HG03575 (cell line): Measurements from ENCODE around the gene SLC17A7.
"Not testable (repeated sequence)": the region's sequence is repeated elsewhere in the genome, so short reads cannot be mapped to it uniquely, and the experiment has no call there.

Experiments used
- ATAC-seq: cut with Tn5 transposase; IDR thresholded peaks from one replicate; pipeline ENCODE4 v1.9.1; 2021; ENCODE audit not compliant: unreplicated experiment, insufficient number of reproducible peaks, low FRiP score; ENCODE audit errors: extremely low read depth

Gene SLC17A7

DNA sequence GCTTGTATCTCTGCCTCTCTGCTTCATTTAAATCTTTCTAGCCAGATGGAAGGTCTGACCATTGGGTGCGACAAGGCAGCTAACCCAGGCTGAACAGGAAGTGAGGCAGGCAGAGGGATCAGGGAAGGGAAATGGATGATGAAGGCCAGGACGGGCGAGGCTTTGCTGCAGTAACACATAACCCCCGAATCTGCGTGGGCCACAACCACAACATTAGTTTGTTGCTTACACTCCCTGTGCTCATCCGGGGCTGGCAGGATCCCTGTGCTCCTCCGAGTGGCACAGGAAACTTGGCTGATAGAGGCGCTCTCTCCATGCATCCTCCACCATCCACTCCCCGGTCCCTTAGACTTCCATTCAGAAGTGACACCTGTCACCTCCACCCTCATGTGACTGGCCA lies 31.6 kb upstream of the SLC17A7 start:
- no peak for ATAC-seq

DNA sequence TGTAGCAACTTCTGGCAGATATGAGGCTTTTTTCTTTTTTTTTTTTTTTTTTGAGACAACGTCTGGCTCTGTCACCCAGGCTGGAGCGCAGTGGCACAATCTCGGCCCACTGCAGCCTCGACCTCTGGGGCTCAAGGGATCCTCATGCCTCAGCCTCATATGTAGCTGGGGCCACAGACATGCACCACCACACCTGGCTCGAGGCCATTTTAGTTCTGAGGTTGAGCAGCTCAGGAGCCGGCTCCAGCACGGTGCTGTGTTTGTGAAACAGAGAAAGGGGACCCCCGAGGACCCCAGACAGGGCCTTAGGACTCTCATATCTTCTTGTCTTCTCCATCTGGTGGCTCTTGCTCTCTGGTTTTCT lies 29.3 kb upstream of the SLC17A7 start:
- no peak for ATAC-seq

DNA sequence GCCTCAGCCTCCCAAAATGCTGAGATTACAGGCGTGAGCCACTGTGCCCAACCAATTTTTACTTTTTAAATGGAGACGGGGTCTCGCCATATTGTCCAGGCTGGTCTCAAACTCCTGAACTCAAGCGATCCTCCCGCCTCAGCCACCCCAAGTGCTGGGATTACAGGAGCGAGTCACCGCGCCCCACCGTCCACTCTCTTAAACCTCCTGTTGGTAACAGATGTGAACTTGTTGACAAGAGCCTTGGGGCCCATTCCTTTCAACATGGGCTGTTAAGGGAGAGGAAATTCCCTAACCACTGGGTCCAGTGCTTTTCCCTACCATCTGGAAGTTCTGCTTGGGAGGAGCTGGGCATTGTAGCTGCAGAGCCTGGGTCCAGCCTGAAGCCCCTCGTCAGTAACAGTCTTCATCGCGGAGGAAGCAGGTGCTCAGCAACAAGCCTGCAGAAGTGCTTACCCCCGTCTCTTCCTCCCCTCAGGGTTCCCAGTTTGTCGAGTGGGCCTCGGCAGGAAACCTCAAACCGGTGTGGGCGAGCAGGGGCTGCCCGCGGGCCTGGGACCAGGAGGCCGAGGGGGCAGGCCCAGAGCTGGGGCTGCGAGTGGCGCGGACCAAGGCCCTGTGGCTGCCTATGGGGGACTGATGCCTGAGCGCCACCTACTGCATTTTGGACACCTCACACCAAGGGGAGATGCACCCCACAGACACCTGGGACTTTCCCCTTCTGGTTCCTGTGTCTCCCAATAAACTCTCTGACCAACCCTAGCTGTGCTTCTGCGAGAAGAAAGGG lies 28.7 kb upstream of the SLC17A7 start:
- ATAC-seq = no peak

DNA sequence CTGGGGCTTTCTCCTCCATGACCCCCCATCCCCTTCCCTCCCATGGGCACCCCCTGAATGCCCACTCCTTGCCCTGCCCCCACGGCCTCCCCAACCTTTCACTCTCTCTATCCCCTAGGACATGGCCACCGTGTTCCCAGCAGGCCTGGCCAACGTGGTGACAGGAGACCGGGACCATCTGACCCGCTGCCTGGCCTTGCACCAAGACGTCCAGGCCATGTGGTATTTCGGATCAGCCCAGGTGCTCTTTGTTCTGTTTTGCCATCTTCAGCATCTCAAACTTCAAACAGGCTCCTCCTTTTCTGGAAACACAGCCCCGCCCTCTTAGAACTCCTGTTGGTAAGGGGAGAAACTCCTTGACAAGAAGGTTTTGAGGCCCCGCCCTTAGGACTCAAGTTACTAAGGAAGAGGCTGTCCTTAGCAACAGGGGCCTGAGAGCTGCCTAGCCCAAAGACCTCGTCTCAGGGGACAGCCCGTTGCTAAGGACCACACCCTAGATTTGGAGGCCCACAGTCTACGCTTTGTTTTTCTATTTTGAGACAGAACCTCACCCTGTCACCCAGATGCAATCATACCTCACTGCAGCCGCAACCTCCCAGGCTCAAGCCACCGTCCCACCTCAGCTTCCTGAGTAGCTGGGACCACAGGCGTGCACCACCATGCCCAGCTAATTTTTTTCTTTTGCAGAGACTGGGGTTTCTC lies 27.6 kb upstream of the SLC17A7 start:
- no peak for ATAC-seq

DNA sequence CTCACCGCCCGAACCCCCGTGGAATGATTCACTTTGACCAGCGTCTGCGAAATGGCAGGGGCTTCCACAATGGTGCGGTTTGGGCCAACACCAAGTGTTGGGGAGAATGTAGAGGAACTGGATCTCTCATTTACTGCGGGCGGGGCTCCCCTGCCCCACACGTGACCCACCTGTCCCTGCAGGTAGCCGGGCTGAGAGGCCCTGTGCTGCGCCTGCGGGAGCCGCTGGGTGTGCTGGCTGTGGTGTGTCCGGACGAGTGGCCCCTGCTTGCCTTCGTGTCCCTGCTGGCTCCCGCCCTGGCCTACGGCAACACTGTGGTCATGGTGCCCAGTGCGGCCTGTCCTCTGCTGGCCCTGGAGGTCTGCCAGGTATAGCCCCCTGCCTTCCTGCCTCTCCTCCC lies 26.9 kb upstream of the SLC17A7 start:
- ATAC-seq = no peak

DNA sequence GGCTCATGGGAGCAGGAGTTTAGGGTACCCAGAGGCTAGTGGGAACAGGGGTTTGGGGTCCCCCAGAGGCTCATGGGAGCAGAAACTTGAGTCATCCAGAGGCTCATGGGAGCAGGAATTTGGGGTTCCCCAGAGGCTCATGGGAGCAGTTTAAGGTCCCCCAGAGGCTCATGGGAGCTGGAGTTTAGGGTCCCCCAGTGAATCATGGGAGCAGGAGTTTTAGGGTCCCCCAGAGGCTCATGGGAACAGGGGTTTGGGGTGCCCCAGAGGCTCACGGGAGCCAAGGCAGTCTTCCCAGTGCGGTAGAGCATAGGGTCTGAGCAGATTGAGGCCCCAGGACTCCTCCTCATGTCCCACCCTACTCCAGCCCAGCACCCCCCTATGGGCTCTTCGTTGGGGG lies 24.0 kb upstream of the SLC17A7 start:
- ATAC-seq = no peak

DNA sequence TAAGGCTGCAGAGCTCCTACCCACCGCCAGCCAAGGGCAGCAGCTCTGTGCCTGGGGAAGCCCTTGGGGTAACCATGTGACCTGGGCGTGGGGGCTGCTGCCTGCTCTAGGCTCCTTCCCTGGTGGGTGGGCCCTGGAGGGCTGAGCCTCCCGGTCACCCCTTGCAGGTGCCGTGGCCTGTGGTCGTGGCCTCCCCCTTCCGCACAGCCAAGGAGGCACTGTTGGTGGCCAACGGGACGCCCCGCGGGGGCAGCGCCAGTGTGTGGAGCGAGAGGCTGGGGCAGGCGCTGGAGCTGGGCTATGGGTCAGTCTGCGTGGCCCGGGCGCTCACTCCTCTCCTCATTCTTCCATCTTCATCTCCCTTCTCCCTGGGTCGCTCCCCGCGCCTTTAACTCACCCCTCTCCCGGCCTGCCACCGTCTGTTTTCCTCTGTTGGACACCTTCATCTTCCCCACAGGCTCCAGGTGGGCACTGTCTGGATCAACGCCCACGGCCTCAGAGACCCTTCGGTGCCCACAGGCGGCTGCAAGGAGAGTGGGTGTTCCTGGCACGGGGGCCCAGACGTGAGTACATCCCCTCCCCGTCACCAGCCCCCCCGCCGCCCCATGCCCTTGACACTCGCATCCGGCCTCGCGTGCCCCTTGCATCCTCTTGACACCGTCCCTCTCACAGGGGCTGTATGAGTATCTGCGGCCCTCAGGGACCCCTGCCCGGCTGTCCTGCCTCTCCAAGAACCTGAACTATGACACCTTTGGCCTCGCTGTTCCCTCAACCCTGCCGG lies 22.8 kb upstream of the SLC17A7 start:
- no peak for ATAC-seq

DNA sequence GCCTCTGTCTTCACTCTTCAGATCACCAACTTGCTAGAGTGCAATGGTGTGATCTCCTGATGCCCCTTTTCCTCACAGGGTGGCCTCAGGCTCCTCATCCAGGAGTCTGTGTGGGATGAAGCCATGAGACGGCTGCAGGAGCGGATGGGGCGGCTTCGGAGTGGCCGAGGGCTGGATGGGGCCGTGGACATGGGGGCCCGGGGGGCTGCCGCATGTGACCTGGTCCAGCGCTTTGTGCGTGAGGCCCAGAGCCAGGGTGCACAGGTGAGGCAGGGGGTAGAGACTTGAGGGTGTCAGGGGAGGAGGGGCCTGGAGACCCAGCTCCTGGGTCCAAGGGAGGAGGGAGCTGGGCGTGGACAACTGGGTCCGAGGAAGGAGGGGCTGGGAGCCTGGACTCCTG lies 21.2 kb upstream of the SLC17A7 start:
- ATAC-seq = no peak

DNA sequence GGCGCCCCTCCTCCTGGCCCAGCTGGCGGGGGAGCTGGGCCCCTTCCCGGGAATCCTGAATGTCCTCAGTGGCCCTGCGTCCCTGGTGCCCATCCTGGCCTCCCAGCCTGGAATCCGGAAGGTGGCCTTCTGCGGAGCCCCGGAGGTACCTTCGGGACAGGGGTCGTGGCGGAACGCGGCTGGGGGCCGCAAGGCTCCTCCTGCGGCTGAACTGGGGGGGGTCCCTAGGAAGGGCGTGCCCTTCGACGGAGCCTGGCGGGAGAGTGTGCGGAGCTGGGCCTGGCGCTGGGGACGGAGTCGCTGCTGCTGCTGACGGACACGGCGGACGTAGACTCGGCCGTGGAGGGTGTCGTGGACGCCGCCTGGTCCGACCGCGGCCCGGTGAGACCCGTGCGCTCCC lies 20.3 kb upstream of the SLC17A7 start:
- ATAC-seq = no peak

DNA sequence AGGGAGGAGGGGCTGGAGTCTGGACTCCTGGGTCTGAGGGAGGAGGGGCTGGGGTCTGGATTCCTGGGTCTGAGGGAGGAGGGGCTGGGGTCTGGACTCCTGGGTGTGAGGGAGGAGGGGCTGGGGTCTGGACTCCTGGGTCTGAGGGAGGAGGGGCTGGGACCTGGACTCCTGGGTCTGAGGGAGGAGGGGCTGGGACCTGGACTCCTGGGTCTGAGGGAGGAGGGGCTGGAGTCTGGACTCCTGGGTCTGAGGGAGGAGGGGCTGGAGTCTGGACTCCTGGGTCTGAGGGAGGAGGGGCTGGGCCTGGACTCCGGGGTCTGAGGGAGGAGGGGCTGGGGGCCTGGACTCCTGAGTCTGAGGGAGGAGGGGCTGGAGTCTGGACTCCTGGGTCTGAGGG lies 19.8 kb upstream of the SLC17A7 start:
- ATAC-seq = not testable (repeated sequence)

DNA sequence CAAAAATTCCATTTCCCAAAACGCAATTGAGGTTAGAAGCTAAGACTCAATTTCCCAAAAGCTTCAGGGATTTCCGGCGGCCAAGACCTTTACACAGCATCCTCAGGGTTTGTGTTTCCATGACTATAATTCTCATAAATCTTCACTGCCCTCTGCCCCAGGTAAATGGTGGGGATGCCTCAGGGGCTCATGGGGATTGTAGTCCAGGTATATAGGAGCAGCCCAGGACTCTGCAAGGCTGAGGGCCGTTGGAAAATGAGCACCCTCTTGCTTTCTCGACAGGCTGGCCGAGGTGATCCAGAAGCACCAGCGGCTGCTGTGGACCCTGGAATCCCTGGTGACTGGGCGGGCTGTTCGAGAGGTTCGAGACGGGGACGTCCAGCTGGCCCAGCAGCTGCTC lies 18.1 kb upstream of the SLC17A7 start:
- no peak for ATAC-seq

DNA sequence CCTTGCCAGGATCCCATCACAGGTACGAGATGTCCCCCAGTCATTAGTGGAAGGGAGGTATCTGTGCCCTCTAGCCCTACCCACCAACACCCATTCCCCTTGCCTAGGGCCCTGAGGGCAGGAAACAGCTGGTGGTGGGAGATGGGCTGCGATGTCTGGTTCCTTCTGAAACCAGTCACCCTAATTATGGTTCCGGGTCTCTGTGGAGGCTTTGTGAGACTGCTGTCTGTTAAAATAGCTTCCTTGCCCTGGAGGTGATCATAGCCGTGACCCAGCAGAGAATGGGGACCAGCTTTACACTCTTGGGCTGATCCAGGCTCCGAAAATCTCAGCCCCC lies 17.2 kb upstream of the SLC17A7 start:
- no peak for ATAC-seq

DNA sequence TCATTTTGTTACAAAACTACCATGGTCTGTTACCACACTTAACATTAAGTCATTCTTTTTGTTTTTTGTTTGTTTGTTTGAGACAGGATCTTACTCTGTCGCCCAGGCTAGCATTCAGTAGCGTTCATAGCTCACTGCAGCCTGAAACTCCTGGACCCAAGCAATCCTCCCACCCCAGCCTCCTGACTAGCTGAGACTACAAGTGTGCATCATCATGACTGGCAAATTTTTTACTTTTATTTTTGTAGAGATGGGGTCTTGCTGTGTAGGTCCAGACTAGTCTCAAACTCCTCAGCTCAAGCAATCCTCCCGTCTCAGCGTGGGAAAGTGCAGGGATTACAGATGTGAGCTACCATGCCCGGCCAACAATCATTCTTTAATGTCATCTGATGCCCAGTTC lies 15.0 kb upstream of the SLC17A7 start:
- no peak for ATAC-seq

DNA sequence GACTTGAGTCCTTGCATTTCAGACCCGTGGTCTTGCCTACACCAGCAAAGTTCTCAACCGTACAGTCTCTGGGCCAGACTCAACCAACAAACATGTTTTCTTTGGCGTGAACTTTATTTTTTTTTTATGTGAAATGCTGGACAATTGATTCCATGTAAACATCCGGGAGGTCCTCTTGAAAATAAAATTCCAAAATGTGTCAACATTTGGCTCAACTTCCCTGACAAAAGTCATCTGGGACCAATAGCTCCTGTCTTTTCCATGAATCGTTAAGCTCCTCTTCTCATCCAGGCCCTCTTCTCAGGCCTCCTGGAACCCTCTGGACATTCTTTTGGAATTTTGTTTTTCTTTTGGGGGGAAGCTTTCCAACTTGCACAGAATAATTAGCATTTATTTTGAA lies 14.4 kb upstream of the SLC17A7 start:
- ATAC-seq = no peak

DNA sequence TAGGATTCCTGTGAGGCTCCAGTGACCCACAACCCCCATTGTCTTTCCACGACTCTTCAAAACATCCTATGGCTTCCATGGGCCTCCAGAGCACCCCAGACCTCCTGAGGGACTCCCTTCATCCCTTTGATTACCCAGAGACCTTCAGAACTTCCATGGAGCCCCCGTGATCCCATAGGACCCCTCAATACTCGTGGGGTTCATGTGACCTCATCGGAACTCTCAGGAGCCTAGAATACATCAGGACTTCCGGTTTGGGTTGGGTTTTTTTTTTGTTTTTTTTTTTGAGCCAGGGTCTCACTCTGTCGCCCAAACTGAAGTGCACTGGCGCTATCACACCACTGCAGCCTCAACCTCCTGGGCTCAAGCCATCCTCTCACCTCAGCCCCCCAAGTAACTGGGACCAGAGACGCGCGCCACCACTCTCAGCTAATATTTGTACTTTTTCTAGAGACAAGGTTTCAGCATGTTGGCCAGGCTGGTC lies 12.5 kb upstream of the SLC17A7 start:
- ATAC-seq = no peak

DNA sequence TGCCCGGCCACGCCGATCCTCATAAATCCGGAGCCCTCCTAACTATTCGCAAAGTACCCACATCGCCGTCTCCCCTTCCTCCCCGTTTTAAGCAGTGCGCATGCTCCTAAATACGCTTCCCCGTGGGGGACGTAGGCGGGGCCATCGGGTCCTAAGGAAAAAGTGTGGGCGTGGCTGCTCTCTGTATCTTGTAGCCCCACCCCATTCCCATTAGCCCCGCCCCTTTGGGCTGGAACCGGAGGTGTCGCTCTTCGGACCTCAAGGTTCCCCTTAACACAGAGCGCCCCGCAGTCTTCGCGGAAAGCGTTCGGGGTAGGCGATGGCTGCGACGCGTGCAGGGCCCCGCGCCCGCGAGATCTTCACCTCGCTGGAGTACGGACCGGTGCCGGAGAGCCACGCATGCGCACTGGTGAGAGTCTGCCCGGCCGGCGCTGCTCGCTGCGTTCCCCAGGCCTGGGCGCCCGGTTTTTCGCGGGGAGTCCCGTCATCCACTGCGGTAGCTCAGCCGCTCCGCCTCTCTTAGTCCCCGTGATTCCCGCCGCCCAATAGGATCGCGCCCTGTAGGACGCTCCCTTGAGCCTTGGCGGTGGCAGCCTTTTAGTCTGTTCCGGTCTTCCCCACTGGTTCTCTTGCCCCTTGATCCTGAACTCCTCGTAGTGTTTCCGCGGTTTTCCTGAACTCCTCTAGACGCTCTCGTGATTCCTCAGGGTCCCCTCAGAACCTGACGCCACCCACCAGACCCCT lies 11.9 kb upstream of the SLC17A7 start, which contains the start of gene ALDH16A1:
ALDH16A1 (plus strand) TSS at position 213 of the 744 bp plus-strand sequence; CDS start at position 320, 107 bp downstream.
- ATAC-seq = peak; percentile 41

DNA sequence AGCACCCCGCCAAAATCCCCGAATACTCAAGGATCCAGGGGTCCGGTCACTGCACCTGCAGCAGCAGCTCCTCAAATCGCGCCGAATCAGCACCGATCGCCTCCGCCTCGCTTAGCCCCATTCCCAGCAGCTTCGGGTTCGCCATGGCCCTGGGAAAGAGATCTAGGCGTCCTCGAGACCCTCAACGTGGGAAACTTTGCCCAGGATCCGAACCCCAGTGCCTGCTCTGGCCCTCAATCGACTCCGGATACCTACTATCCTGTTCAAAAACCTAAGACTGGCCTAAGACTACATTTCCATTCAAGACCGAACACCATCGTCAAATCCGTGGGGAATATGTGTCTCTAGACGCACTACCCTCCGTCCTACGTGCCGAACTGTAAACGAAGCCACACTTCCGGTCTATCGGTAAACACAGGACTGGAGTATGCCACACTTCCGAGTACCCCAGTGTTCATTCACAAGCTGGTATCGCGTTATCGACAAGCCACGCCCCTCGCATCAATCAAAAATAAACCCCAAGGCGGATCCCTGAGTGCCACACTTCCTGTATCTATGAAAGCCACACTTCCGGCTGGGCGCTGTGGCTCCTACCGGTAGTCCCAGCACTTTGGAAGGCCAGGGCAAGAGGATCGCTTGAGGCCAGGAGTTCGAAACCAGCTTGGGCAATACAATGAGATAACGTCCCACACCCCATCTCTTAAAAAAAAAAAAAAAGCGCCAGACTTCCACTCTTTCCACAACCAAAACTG lies 10.3 kb upstream of the SLC17A7 start, which contains the start of gene PIH1D1:
PIH1D1 (minus strand) TSS at position 385 of the 752 bp plus-strand sequence; CDS start at position 145, 240 bp downstream.
- ATAC-seq = peak; percentile 51

DNA sequence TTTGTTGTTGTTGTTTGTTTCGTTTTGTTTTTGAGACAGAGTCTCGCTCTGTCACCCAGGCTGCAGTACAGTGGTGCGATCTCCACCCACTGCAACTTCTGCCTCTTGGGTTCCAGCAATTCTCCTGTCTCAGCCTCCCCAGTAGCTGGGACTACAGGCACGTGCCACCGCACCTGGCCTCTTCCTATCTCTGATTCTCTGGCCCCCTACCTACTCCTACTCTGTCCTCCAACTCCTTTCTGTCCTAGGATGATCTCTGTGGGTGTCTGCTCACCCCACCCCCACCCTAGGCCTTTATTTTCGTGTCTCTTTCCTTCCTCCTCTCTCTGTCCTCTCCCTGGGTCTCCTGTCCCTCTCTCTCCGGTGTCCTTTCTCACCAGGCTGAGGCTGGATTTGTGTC lies 9.1 kb upstream of the SLC17A7 start:
- ATAC-seq = no peak
